K562 (cell line): ENCODE data around the gene PARD3. TPM values are rescaled to one million over a fixed set of nuclear protein-coding genes. Genes with fewer than 3 reads are reported as not detected.
A peak's percentile ranks its signal among the peaks of the same experiment; 100 is the strongest.

Experiments
- ATAC-seq: fragments of 200-7000 bp; cut with Tn5 transposase; 3 replicates; pipeline ENCODE4 v1.9.1; 2020; ENCODE audit warnings: moderate library complexity
- BruUV-seq: library from RNA; stranded (reverse); fragments of 400-500 nt; replicated peaks from 2 replicates; lab custom pipeline; 2021; lab: Mats Ljungman, UMichigan
- CTCF ChIA-PET: fragments of 300-600 bp; formaldehyde crosslinking; extraction: SDS; loops from one replicate; lab custom pipeline; 2021; ENCODE audit warnings: low intra/inter-chr PET ratio; lab: Yijun Ruan, JAX
- POLR2A ChIA-PET: fragments of 300-600, 350-650 bp; sonication (Branson Sonifier 250); formaldehyde crosslinking; extraction: SDS; loops from one replicate; lab custom pipeline; 2021; ENCODE audit warnings: antibody characterized with exemption, inconsistent platforms; lab: Yijun Ruan, JAX
- DNase-seq, 4 experiments: peaks; one replicate each; pipeline versions ENCODE4 v3.0.0 to v3.0.0-alpha.2; 2011 to 2018; ENCODE audit warnings: low spot score in 3 of 4, mixed read lengths in 3 of 4; ENCODE audit errors: extremely low read depth in 1 of 4
- FAIRE-seq: peaks from 2 replicates; lab custom pipeline; 2011; peaks lifted over from hg19 to GRCh38; lab: Jason Lieb, UNC
- H2AFZ ChIP-seq: 2 replicates; pipeline ENCODE4 v1.6.0; 2011; ENCODE audit warnings: low read depth, low read length, control low read depth, inconsistent platforms
- H3K27ac ChIP-seq: fragments of 200-600 bp; 3 replicates; pipeline ENCODE4 v1.8.0; 2011; ENCODE audit warnings: low read depth, mild to moderate bottlenecking, control low read depth, inconsistent platforms, low read length, moderate library complexity, mixed read lengths; ENCODE audit errors: extremely low read depth
- H3K27me3 ChIP-seq, 2 experiments: fragments of 300-600 bp in 1 of 2; 2 replicates in 1 of 2; 3 replicates in 1 of 2; pipeline versions ENCODE4 v1.6.0 to v1.8.0; 2011; ENCODE audit warnings: inconsistent platforms in 2 of 2, low read length in 2 of 2, mild to moderate bottlenecking in 1 of 2, mixed read lengths in 1 of 2, moderate library complexity in 1 of 2; ENCODE audit not compliant: control insufficient read depth in 2 of 2, insufficient read depth in 2 of 2
- H3K36me3 ChIP-seq: fragments of 300-600 bp; 3 replicates; pipeline ENCODE4 v1.8.0; 2011; ENCODE audit warnings: mild to moderate bottlenecking, low read length, inconsistent platforms; ENCODE audit not compliant: control insufficient read depth, insufficient read depth
- H3K4me1 ChIP-seq, 2 experiments: fragments of 200-600 bp in 1 of 2; replicated peaks in 1 of 2; 2 replicates in 1 of 2; 3 replicates in 1 of 2; pipeline versions ENCODE4 v1.5.1 to v1.8.0; 2011; ENCODE audit warnings: inconsistent platforms in 2 of 2, low read length in 2 of 2, mild to moderate bottlenecking in 1 of 2, mixed read lengths in 1 of 2, moderate library complexity in 1 of 2; ENCODE audit not compliant: control insufficient read depth in 2 of 2, insufficient read depth in 2 of 2
- H3K4me2 ChIP-seq: 2 replicates; pipeline ENCODE4 v1.6.1; 2011; ENCODE audit warnings: low read length, control low read depth, inconsistent platforms, mixed read lengths; ENCODE audit not compliant: insufficient read depth
- H3K4me3 ChIP-seq: fragments of 200-600 bp; sonication (generic), shearing (Covaris generic); 2 replicates; pipeline ENCODE4 v1.5.1; 2016; ENCODE audit warnings: control low read depth, inconsistent platforms
- H3K79me2 ChIP-seq: fragments of 200-600 bp; 3 replicates; pipeline ENCODE4 v1.8.0; 2011; ENCODE audit warnings: low read length, inconsistent platforms; ENCODE audit not compliant: control insufficient read depth, insufficient read depth
- H3K9ac ChIP-seq, 2 experiments: 2 replicates each; pipeline versions ENCODE4 v1.6.0 to v1.6.1; 2011; ENCODE audit warnings: low read depth in 2 of 2, low read length in 2 of 2, control low read depth in 1 of 2, inconsistent platforms in 1 of 2, mild to moderate bottlenecking in 1 of 2, mixed read lengths in 1 of 2; ENCODE audit not compliant: insufficient read depth in 1 of 2
- H3K9me1 ChIP-seq: one replicate; pipeline ENCODE4 v1.6.0; 2011; ENCODE audit warnings: inconsistent platforms, mild to moderate bottlenecking, low read length, moderate library complexity; ENCODE audit not compliant: control insufficient read depth, insufficient read depth
- H3K9me3 ChIP-seq: replicated peaks from 2 replicates; pipeline ENCODE4 v1.5.1; 2011; ENCODE audit warnings: low read depth, low read length, inconsistent platforms; ENCODE audit not compliant: control insufficient read depth, insufficient read depth
- H4K20me1 ChIP-seq: replicated peaks from 2 replicates; pipeline ENCODE4 v1.6.1; 2011; ENCODE audit warnings: low read length, inconsistent platforms, mixed read lengths; ENCODE audit not compliant: control insufficient read depth, insufficient read depth
- C11orf30 ChIP-seq: fragments of 450-650 bp; IDR thresholded peaks from 2 replicates; pipeline ENCODE4 v1.6.1; 2016; ENCODE audit warnings: low read depth, mild to moderate bottlenecking
- ZNF316 ChIP-seq: fragments of 450-650 bp; IDR thresholded peaks from 2 replicates; pipeline ENCODE4 v1.6.1; 2016
- ZNF354B ChIP-seq: fragments of 250-450 bp; sonication (Bioruptor Pico); IDR thresholded peaks from 2 replicates; pipeline ENCODE4 v1.4.0; 2020
- WGBS: fragments of 100-300 bp; shearing (Covaris generic); methylation state at CpG from one replicate; pipeline ENCODE4 v1.1.6; 2016; ENCODE audit warnings: low coverage, mixed read lengths; ENCODE audit not compliant: insufficient coverage; ENCODE audit errors: missing lambda C conversion rate; 5-methylcytosine and 5-hydroxymethylcytosine counted together
- in situ Hi-C: fragments of 300-500 bp; cut with MboI; formaldehyde crosslinking; loops from 4 replicates; pipeline ENCODE4 v1.15.0; 2018; ENCODE audit warnings: inconsistent platforms, mixed read lengths
- intact Hi-C: fragments of 100-400 bp; cut with micrococcal nuclease; formaldehyde crosslinking; loops from 2 replicates; pipeline ENCODE4 v1.14.2; 2022
- polyA plus RNA-seq, 8 experiments: library from polyadenylated mRNA; depleted of rRNA in 4 of 8; stranded (reverse) in 5 of 8; unstranded in 3 of 8; fragments of >200 nt; fragmentation: Nextera tagmentation in 2 of 8; fragmentation: Illumina TruSeq in 1 of 8; extraction: Ambion mirVana in 2 of 8; extraction: Trizol in 1 of 8; gene quantifications; 2 replicates each; pipeline versions ENCODE4 v1.2.1 to v1.2.3, GENCODE V29; 2011 to 2014; ENCODE audit warnings: inconsistent platforms in 1 of 8, missing spikeins in 1 of 8
- total RNA-seq, 7 experiments: library from RNA; depleted of rRNA in 6 of 7; stranded (reverse); fragments of >200 nt in 6 of 7; fragmentation: Illumina TruSeq in 2 of 7; extraction: Trizol in 2 of 7; gene quantifications; 2 replicates each; pipeline versions ENCODE4 v1.2.1 to v1.2.3, GENCODE V29; 2011 to 2021; ENCODE audit warnings: low replicate concordance in 1 of 7
- TF ChIP-seq, protein P1 (sequence below): fragments of 250-450 bp; sonication (Bioruptor Pico); IDR thresholded peaks from 2 replicates; pipeline ENCODE4 v1.8.0; 2022; ENCODE audit warnings: moderate library complexity, mild to moderate bottlenecking, inconsistent platforms
- TF ChIP-seq, protein P2 (sequence below): fragments of 450-650 bp; IDR thresholded peaks from 2 replicates; pipeline ENCODE4 v1.6.1; 2018; ENCODE audit warnings: mild to moderate bottlenecking, low read depth; ENCODE audit not compliant: partially characterized antibody

PARD3 gene
- total and polyA plus RNA-seq, 9 of the 15 experiments (the other 6 are each of a cell fraction or from before 2014, with no cell fraction given), result 2.7 to 11.7 (median 7.7) TPM

DNA sequence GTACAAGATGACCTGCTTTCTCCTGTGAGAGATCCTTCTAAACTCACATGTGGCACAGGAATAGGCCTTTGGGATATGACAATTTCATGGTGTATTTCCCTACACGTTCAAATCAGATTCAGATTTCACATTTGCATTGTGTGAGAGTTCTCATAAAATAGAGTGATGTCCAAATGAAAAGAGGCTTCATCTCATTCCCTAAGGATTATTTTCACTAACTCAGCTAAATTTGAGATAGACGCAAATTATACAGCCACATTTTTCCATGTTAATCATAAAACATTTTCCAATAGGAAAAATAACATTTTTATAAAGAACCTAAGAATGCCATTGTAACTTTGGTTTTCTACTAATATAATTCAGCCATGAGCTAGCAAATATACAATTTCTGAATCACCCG lies 35.5 kb upstream of the PARD3 start:
- no TSS peak for BruUV-seq
- WGBS, result 6% methylated on average over 3 of the region's 3 CpGs
- no peak overlapping the region for H3K27ac ChIP-seq

More for the DNA sequence above, 35.5 kb upstream of the PARD3 start:
- peaks cover 1% of the 10 kb centered on the region for H3K9me3 ChIP-seq
- H3K79me2 ChIP-seq, result no peaks in the 10 kb centered on the region
- H2AFZ ChIP-seq, result no peak overlapping the region
- H3K9me1 ChIP-seq, result no peaks in the 10 kb centered on the region
- no peak for ATAC-seq
- H3K9ac ChIP-seq, result no peak overlapping the region
- no peak overlapping the region for H3K4me2 ChIP-seq
- in situ Hi-C loops, result no loop called here
- TF ChIP-seq, protein P1, sequence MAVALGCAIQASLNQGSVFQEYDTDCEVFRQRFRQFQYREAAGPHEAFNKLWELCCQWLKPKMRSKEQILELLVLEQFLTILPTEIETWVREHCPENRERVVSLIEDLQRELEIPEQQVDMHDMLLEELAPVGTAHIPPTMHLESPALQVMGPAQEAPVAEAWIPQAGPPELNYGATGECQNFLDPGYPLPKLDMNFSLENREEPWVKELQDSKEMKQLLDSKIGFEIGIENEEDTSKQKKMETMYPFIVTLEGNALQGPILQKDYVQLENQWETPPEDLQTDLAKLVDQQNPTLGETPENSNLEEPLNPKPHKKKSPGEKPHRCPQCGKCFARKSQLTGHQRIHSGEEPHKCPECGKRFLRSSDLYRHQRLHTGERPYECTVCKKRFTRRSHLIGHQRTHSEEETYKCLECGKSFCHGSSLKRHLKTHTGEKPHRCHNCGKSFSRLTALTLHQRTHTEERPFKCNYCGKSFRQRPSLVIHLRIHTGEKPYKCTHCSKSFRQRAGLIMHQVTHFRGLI (CRISPR knock-in tag), result no peak
- TF ChIP-seq C11orf30, result peak; percentile 30; the same call in 1 of the 2 replicates
- peak; percentile 66 for TF ChIP-seq ZNF316
- no peak for TF ChIP-seq ZNF354B (CRISPR knock-in tag)
- TF ChIP-seq, protein P2, sequence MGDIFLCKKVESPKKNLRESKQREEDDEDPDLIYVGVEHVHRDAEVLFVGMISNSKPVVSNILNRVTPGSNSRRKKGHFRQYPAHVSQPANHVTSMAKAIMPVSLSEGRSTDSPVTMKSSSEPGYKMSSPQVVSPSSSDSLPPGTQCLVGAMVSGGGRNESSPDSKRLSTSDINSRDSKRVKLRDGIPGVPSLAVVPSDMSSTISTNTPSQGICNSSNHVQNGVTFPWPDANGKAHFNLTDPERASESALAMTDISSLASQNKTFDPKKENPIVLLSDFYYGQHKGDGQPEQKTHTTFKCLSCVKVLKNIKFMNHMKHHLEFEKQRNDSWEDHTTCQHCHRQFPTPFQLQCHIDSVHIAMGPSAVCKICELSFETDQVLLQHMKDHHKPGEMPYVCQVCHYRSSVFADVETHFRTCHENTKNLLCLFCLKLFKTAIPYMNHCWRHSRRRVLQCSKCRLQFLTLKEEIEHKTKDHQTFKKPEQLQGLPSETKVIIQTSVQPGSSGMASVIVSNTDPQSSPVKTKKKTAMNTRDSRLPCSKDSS, result no peak
- TF ChIP-seq, all 486 proteins: peak for 2
- intact Hi-C loops, result no loop called here
- POLR2A ChIA-PET, result interaction anchor here (0.6 kb wide), 1 partner anchor 18 kb away, joined by 3 read pairs; no protein-coding TSS in a partner anchor
- H3K4me1 ChIP-seq, result no peaks in the 10 kb centered on the region
- H3K36me3 ChIP-seq, result no peaks in the 10 kb centered on the region
- H4K20me1 ChIP-seq, result no peaks in the 10 kb centered on the region
- CTCF ChIA-PET, result no interaction called here
- no peak for DNase-seq
- H3K4me3 ChIP-seq, result no peak overlapping the region
- FAIRE-seq, result no peak
- no peaks in the 10 kb centered on the region for H3K27me3 ChIP-seq
